ENCODE data around the gene MAMLD1. TPM values are rescaled to one million over a fixed set of nuclear protein-coding genes. Genes with fewer than 3 reads are reported as not detected.

MAMLD1 gene
- total and polyA plus RNA-seq, 2 of the 8 experiments (the other 6 are each of a cell fraction or from before 2014, with no cell fraction given), result 0.09 to 0.26 TPM

DNA sequence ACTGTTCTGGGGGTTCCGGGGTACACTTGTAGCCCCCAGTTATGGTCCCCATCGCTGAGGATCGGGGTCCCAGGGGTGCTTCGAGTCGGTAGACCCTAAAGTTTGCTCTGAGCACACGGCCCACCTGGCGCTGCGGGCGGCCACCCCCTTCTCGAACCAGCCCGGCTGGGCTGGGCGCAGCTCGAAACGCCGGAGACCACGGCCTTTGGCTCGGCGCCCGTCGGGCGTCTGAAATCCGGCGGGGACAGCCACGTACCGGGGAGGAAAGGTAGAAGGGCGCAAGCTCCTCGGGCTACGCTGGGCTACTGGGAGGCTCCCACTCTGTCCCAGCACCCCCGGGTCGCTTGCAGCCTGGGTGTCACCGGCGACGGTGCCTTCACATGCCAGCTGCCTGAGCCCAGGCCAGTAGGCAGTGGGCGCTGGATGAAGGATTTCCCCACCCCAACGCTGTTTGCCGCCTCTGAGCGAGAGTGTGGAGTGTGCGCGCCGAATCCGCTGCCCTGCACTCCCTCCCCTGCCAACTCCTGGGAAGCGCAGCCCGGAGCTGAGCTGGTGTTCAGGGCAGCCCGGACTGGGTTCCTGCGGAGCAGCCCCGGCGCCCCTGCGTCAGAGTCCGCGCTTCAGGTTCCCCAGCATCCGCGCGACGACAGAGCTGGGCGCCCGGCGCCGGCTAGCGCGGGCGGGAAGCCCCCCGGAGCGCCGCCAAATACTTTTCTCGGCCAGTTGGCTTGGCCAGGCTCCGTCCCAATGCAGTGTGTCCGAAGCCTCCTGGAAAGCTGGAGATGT is 637 bp downstream of the MAMLD1 start (continued):
- peak; percentile 63; the same call in 1 of the 2 replicates for TF ChIP-seq SUZ12 (IDR thresholded peaks at IDR 0.05; ENCODE audit: low read length)
- peak; percentile 75 for TF ChIP-seq EZH2 (IDR thresholded peaks at IDR 0.05; ENCODE audit: low read depth, low read length, severe bottlenecking)
- TF ChIP-seq RNF2 (IDR thresholded peaks at IDR 0.05; ENCODE audit: borderline replicate concordance, low read depth, low read length, missing control alignments, poor library complexity, severe bottlenecking), result peak; percentile 70
- TF ChIP-seq, protein P1, sequence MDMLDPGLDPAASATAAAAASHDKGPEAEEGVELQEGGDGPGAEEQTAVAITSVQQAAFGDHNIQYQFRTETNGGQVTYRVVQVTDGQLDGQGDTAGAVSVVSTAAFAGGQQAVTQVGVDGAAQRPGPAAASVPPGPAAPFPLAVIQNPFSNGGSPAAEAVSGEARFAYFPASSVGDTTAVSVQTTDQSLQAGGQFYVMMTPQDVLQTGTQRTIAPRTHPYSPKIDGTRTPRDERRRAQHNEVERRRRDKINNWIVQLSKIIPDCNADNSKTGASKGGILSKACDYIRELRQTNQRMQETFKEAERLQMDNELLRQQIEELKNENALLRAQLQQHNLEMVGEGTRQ (IDR thresholded peaks at IDR 0.05; ENCODE audit: low read length), result no peak
